ENCODE data around the gene SLC22A4.

- TF ChIP-seq CTCF (IDR thresholded peaks at IDR 0.05), result no peak
- no peak for TF ChIP-seq EZH2 (IDR thresholded peaks at IDR 0.05)
- TF ChIP-seq EZH2phosphoT487 (IDR thresholded peaks at IDR 0.05), result no peak
Measured at GRCh38 chr5:132279801-132280200, 14.4 kb upstream of the SLC22A4 start.
